Measurements from ENCODE around the gene DPEP2. TPM values are rescaled to one million over a fixed set of nuclear protein-coding genes. Genes with fewer than 3 reads are reported as not detected.

Gene DPEP2
- total and polyA plus RNA-seq, 11 donors = 0.42 to 9.8 (median 1.2) TPM

- WGBS, 4 donors = 87 to 100% (median 90%) methylated on average over 1 to 11 of the region's 11 CpGs
- intact Hi-C loops (cut with DNase I) = no loop called here
- ATAC-seq (no peak), DNase-seq (peak in 1 of 5 donors; percentile 7)
- no peak overlapping the region for H3K4me3 ChIP-seq
- H3K36me3 ChIP-seq = peaks cover 15 to 100% (median 100%) of the 10 kb centered on the region in 9 donors
- TF ChIP-seq CTCF (IDR thresholded peaks at IDR 0.05) (no peak), POLR2A (IDR thresholded peaks at IDR 0.05) (no peak)
- no peaks in the 10 kb centered on the region for H3K27me3 ChIP-seq
- peaks cover 2 to 57% (median 27%) of the 10 kb centered on the region in 12 donors for H3K4me1 ChIP-seq
- H3K27ac ChIP-seq = no peak overlapping the region
- H3K9me3 ChIP-seq = no peaks in the 10 kb centered on the region
Observed at GRCh38 chr16:67949645-67950044, 49.6 kb downstream of the DPEP2 start.

- Histone ChIP-seq H3K9me3 (no peaks in the 10 kb centered on the region), H3K36me3 (peaks cover 15 to 100% (median 98%) of the 10 kb centered on the region in 9 donors), H3K27ac (peak overlapping the region in 2 of 12 donors; percentile 8 to 16), H3K4me1 (peaks cover 4 to 64% (median 41%) of the 10 kb centered on the region in 12 donors), H3K4me3 (no peak overlapping the region), H3K27me3 (no peaks in the 10 kb centered on the region)
- ATAC-seq (no peak), DNase-seq (no peak)
- no peak for TF ChIP-seq CTCF (IDR thresholded peaks at IDR 0.05)
- no peak for TF ChIP-seq POLR2A (IDR thresholded peaks at IDR 0.05)
- WGBS, 4 donors = 89 to 95% (median 94%) methylated on average over 12 to 15 of the region's 15 CpGs
- intact Hi-C loops (cut with DNase I) = no loop called here
Observed at GRCh38 chr16:67948015-67948414, 51.3 kb downstream of the DPEP2 start.

GRCh38 chr16:67946966-67947558 lies 52.2 kb downstream of the DPEP2 start:
- H3K27ac ChIP-seq = peak overlapping the region in 4 of 12 donors; percentile 18 to 64 (median 34)
- 92 to 93% (median 93%) methylated on average over 17 to 28 of the region's 28 CpGs for WGBS, 4 donors
- peaks cover 15 to 100% (median 98%) of the 10 kb centered on the region in 9 donors for H3K36me3 ChIP-seq
- ATAC-seq = no peak
- no peak for DNase-seq
- no peaks in the 10 kb centered on the region for H3K9me3 ChIP-seq
- H3K4me1 ChIP-seq = peaks cover 4 to 70% (median 42%) of the 10 kb centered on the region in 12 donors
- TF ChIP-seq CTCF (IDR thresholded peaks at IDR 0.05) (no peak), POLR2A (IDR thresholded peaks at IDR 0.05) (no peak)
- no peaks in the 10 kb centered on the region for H3K27me3 ChIP-seq
- intact Hi-C loops (cut with DNase I) = no loop called here
- H3K4me3 ChIP-seq = no peak overlapping the region

GRCh38 chr16:67946128-67946569 lies 53.1 kb downstream of the DPEP2 start:
- DNase-seq (no peak), ATAC-seq (no peak)
- Histone ChIP-seq H3K36me3 (peaks cover 15 to 99% (median 97%) of the 10 kb centered on the region in 9 donors), H3K27ac (peak overlapping the region in 7 of 12 donors; percentile 4 to 89 (median 68)), H3K4me3 (no peak overlapping the region), H3K27me3 (no peaks in the 10 kb centered on the region), H3K9me3 (no peaks in the 10 kb centered on the region), H3K4me1 (peaks cover 4 to 64% (median 34%) of the 10 kb centered on the region in 12 donors)
- WGBS, 4 donors = 94 to 96% (median 95%) methylated on average over 20 of the region's 20 CpGs
- intact Hi-C loops (cut with DNase I) = no loop called here
- TF ChIP-seq CTCF (IDR thresholded peaks at IDR 0.05) (no peak), POLR2A (IDR thresholded peaks at IDR 0.05) (no peak)
